Measurements from ENCODE around the gene AJM1.

AJM1 gene

GRCh38 chr9:136808075-136808805, 34.0 kb upstream of the AJM1 start:
- peak; percentile 60 for DNase-seq

- DNase-seq: no peak
Measured at GRCh38 chr9:136808806-136809158, 33.5 kb upstream of the AJM1 start.

GRCh38 chr9:136814725-136815421, 27.4 kb upstream of the AJM1 start:
- no peak for DNase-seq

- no peak for DNase-seq
Measured at GRCh38 chr9:136815422-136815782, 26.9 kb upstream of the AJM1 start.

GRCh38 chr9:136820971-136821825, 21.1 kb upstream of the AJM1 start:
- no peak for DNase-seq

DNA sequence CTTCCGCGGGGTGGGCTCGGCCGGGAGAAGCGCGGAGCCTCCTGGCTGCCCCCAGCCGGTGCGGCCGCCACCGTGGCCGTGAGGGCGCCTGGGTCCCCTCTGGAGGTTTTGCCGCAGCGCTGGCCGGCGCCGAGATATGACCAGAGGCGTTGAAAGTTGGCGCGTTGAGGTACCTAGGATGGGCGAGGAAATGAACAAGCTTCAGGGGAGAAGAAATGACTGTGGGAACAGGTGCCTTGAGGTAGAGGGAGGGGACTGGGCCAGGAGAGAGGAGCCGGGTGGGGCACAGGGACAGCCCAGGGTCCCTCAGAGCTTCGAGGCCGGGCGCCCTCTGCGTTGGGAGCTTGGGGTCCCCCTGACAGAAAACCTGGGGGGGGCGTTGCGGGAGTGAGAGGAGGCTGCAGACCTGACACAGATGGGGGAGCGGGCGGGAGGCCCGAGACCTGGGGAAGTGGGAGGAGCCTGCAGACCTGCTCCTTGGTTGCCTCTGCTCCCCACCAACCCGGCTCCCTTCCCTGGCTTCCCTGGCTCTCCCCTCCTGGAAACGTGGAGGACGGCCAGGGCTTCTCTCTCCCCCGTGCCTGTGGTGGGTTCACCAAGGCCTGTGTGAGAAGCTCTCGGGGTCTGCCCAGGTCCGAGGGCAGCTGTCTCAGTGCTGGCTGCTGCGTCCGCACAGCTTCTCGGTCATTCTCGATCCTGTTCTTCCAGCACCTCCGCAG, 20.3 kb upstream of the AJM1 start:
- no peak for DNase-seq

DNA sequence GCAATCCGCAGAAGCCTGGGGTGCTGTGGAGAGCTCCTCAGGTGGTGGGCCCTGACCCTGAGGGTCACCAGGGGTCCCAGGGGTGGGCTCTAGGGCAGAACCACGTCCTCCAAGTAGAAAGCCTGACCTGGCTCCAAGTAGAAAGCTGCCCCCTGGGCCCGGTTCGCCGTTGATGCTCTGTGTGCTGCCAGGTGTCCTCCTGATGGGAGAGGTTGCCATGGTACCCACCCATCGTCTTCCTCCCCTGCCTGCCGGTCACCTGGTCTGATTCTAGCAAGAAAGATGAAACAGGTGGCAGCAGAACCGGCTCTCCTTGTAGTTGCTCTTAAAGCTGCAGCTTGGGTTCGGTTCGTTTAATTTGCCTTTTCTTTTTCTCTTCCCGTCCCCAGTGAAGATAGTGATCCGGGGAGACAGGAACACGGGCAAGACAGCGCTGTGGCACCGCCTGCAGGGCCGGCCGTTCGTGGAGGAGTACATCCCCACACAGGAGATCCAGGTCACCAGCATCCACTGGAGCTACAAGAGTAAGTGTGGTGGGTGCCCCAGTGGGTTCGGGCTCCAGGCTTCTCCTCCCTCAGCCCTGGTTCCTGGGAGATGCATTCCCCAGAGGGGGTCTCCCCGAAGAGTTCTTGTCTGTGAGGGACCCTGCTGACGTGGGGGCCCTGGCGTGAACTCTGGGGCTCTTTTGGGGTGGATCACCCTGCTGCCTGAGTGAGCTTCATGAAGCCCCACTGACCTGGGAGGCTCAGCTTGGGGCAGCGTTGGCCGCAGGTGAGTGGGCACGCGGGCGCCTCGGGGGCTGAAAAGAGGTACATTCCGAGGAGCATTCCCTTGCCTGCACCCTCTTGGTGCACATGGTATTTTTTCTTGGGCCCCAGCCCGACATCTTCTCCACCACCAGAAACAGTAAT, 18.9 kb upstream of the AJM1 start:
- DNase-seq: no peak

DNA sequence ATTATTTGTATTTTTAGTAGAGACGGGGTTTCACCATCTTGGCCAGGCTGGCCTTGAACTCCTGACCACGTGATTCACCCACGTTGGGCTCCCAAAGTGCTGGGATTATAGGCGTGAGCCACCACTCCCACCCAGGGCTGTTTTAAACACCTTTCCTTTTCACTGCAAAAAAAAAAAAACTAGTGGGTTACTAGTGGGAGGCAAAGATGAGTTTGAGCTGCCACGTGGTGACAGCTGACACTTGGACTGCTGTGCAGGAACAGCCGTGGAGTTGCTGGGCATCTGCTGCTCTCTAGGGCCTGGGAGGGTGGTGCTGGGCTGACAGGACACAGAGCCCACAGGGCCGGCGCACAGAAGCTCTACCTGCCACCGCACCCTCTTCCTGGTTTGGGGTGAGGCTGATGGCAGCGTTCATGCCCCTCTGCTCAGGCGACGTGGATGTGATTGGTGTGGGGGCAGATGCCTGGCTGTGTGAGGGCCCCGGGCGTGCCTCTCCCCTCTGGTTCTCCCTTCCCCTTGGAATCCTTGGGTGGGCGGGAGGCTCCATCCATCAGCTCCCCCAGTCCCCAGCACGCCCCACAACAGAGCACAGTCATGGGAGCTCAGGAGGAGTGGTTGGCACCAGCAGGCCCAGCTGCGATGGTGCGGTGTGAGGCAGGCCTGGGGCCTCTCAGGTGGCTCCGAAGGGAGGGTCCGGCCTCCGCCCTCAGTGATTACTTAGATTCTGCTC, 17.6 kb upstream of the AJM1 start:
- no peak for DNase-seq

DNA sequence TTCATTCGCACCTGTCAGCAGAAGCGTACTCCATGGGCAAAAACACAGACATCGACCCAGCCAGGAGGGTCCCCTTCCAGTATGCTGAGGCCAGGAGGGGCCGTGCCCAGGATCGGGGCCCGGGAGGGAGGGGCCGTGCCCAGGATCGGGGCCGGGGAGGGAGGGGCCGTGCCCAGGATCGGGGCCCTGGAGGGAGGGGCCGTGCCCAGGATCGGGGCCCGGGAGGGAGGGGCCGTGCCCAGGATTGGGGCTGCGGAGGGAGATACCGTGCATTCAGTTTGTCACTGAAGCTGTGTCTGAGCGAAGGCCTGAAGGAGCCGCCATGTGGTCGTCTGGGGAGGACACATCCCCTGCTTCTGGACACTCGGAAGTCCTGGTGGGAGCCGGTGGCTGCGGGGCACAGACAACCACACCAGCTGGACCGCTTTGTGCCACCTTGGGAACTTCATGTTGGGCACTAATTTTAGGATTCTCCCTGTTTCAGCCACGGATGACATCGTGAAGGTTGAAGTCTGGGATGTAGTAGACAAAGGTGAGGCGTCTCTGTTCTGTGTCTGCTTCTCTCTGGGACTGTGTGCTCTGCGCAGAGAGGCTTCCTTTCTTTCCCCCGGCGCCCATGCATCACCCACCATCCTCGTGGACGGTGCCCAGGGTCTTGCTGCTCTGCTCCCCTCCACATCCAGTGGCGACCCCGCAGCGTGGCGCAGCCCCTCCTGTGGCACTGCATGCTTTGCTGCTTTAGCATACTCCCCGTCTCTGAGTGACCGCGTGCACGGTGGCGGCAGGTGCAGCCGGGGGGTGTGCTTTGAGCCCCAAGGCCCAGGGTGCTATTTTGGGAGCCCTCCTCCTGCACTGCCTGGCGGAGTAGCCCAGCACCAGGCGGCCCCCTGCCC, 16.7 kb upstream of the AJM1 start:
- no peak for DNase-seq

- DNase-seq: no peak
Measured at GRCh38 chr9:136826188-136826541, 16.1 kb upstream of the AJM1 start.

GRCh38 chr9:136826703-136827582, 15.3 kb upstream of the AJM1 start:
- no peak for DNase-seq

DNA sequence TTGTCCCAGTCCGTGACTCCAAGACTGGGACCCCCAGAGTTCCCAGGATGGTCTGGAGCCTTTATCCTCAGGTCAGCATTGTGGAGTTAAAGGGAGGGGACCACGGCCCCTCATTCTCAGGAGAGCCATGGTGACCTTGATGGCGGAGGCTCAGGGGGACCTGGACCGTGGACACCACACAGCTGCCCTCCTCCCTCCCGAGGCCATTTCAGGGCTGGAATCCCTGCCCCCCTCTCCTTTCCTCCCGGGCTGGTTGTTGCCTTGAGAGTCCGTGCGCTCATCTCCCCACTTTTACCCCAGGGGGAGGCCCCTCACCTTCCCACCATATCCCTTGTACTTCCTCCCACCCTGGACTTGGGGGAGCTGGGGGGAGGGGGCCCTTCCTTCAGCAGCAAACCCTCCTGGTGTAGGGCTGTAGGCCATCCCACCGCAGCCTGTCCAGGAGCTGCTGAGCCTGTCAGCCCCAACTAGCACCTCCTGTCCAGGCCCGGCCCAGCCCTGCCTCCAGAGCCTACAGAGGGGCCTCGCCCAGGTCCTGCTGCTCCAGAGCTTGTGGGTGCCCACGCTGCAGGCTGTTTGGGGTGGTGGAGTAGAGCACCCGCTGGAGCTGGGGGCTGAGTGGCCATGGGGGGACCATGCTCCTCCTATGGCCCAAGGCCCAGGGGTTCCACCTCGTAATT, 14.3 kb upstream of the AJM1 start:
- DNase-seq: no peak

- no peak for DNase-seq
Measured at GRCh38 chr9:136828474-136829140, 13.7 kb upstream of the AJM1 start.

DNA sequence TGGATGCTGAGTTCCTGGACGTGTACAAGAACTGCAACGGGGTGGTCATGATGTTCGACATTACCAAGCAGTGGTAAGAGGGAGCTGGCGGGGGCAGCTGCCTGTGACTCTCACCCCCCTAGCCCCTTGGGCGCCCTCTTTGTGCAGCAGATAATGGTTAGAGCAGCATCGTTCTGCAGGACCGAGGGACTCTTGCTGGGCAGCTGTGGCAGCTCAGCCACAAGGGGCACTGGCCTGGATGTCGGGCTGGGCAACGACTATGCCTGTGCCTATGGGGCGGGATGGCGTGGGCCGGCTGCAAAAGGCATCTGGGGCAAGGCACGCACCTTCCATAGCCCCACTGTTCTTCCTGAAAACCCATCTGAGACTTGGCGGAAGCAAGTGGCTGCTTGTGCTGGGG, 12.9 kb upstream of the AJM1 start:
- no peak for DNase-seq

- DNase-seq: no peak
Measured at GRCh38 chr9:136829981-136830885, 12.0 kb upstream of the AJM1 start.

- DNase-seq: no peak
Measured at GRCh38 chr9:136831002-136831719, 11.1 kb upstream of the AJM1 start.
